GM18508 (cell line): ENCODE measurements around the gene LRRIQ1.

ENCODE experiments used
- ATAC-seq: cut with Tn5 transposase; IDR thresholded peaks from one replicate; pipeline ENCODE4 v1.9.1; 2021; ENCODE audit warnings: moderate number of reproducible peaks; ENCODE audit not compliant: insufficient read depth, unreplicated experiment

Gene LRRIQ1

DNA sequence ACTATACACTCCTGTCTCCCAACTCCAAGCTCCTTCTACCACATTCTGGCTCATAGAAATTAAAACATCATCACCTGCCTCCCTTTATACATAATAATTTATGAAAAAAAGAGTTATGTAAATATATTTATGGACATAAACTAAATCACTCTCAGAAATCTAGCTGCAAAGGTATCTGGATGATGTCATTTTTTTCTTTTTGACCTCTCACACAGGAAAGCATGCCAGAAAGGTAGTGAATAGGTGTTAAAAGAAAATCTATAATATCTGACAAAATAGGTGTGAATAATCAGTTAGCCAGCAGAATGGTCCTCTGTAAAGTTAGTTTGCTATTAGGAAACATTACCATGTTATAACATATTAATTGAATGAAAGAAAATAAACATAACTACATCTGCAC, 7.7 kb downstream of the LRRIQ1 start:
- ATAC-seq = no peak

DNA sequence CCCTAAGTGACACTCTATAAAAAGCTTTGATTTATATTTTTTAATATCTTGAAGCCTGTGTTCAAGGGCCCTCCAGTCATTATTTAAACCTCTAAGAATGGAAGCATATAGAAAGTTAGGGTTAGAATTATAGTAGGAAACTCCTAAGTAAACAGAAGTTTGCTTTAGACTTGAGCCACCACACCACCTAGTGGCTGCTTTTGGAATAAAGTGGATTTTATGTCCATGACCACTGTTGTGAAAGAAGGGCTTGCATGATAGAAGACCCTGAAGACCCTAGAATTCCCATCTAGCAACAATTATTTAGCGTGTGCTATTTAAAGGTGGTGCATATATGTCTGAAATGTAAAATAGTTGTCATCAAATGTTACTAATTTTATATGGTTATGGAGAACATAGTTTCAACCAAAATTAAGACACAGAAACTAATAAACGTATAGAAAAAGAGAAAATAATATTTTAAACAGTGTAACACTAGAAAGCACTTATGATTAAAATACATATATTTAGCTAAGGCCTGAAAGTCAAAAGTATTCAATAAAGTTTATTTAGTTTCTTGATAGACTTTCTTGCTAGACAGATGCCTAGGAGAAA, 21.3 kb downstream of the LRRIQ1 start:
- ATAC-seq = peak; percentile 70

DNA sequence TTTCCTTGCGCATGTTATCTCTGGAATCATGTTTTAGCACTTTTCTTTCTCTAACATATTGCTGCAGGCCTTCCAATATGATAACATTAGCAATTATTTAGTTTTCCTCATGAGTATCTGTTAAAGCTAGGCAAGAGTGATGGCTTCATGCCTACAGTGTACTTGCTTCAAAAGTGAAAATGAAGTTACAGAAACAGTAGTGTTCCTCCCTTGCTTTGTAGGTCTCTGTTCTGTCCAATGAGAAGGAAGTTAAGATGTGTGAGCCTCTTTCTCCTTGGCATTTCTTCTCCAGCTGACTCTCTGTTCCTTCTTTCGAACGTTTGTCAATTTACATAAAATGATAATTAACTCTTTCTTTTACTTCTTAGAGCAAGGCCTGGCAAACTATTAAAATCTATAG, 22.2 kb downstream of the LRRIQ1 start:
- ATAC-seq = no peak

DNA sequence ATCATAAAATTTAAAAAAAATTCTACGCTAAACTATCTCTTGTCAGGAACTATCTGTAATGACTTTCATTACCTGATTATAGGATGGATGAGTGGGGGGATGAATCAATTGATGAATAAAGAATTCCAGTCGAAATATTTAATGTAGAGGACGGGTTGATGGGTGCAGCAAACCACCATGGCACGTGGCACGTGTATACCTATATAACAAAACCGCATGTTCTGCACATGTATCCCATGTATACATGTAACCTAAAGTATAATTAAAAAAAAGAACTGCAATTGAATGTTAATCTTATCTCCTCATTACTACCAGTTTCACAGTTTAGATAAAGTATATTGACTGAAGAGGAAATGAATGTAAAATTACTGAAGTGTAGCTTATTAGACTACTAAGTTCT, 23.4 kb downstream of the LRRIQ1 start:
- no peak for ATAC-seq

DNA sequence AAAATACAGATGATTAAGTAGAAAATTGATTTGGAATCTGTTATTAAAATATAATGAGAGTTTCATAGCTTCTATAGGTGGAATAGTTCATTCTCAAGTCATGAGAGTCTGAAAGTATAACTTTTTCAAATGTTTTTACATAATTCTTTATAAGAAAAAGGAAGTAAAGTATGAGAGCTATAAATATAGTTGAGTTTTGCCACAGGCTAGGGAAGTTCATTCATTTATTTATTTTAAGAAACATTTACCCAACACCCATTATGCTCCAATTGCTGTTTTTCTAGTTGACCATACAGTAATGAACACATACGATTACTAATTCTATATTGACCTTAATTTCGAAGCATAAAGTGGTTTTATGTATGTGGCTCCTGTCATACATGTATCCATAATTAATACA, 24.8 kb downstream of the LRRIQ1 start:
- ATAC-seq = no peak

DNA sequence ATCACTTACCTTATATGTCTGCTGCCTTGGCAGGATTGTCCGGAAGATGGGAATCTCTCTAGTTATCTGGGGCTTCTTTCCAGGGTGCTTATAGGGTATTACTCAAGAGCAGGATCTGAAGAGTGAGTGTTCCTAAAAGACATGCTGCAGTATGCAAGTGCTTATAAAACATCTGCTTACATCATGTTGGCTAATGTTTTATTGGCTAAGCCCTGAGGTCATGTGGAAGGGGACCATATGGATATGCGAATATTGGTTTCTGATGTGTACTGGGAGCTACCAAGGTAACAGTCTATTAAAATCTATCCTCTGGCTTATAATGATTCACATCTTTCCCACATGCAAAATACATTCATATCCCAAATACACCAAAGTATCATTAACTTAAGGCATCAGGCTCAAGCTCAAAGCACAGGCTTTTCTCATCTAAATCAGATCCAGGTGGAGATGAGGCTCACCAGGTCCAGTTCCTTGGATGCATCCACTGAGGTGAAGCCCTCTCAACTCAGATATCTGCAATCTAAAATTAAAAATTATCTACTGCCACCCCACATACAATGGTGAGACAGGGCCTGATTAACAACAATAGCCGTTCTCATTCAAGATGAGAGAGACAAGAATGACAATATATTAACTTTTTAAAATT, 29.8 kb downstream of the LRRIQ1 start:
- no peak for ATAC-seq

DNA sequence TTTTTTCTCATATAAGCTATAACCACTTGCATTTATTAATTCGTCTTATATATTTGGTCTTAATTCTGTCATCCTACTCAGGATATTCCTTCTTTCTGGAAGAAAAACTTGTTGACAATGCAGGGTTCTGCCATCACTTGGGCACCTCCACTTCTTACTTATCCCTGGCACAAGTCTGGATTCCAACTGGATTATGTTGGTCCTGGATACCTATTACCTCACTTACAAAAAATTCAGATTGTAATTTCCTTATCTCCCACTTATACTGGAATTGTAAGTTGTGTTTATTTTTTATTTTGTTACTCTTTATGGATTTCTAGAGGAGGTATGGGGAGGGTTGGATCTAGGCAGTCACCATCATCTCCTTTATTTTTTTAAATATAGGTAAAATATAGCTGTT, 36.7 kb downstream of the LRRIQ1 start:
- ATAC-seq = no peak

DNA sequence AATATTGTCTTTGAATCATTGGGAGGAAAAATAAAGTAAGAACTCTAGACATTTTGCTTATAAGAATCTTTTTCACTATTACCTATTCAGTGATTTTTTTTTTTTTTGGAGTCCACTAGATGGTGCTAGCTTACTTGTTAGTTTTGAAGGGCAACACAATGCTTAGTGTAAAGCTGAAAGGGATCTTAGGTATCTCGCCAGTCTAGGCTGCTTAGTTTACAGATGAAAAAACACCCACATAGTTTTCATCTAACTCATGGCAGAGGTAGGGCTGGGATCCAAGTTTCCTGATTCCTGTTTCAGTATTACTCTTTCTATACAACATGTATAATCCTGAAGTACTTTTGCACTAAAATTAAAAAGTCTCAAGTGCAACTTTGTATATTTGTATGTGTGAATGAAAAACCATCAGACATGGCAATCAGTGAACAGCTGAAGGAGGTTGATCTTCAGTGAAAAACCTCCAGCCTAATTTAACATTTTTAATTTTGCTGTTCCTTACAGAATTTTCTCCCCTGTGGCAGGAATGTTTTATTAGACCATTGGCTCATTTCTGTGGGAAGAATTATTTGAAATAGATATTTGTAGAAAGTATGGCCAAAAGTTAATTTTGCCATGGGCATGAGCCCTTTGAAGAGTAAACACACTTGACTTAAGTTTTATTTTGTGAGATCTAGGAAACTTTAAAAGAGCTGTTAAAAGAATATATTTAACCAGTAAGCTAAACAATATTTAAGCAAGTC, 40.7 kb downstream of the LRRIQ1 start:
- ATAC-seq = peak; percentile 87

DNA sequence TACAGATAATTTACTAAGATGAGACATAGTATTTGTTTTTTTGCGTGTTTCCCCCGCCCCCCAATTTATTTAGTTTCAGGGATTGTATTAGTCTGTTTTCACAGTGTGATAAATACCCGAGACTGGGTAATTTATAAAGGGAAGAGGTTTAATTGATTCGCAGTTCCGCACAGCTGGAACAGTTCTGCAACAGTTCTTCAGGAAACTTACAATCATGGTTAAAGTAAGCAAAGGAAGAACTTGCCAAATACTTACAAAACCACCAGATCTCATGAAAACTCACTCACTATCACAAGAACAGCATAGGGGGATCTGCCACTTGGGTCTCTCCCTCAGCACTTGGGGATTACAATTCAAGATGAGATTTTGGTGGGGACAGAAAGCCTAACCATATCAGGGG, 48.9 kb downstream of the LRRIQ1 start:
- ATAC-seq = no peak

DNA sequence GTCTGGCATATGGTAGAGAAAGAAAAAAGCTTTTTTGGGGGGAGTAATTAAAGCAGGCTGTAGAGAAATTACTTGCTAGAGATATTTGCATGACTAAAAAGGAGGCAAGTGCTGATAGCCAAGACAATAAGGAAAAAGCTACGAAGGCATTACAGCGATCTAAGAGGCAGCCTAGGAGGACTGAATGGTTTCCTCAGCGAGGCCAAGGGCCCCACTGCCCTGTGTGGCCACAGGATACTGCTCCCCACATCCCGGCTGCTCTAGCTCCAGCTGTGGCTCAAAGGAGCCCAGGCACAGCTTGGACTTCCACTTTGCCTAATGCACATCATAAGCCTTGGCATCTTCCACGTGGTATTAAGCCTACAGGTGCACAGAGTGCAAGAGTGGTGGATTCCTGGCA, 53.6 kb downstream of the LRRIQ1 start:
- ATAC-seq = no peak

DNA sequence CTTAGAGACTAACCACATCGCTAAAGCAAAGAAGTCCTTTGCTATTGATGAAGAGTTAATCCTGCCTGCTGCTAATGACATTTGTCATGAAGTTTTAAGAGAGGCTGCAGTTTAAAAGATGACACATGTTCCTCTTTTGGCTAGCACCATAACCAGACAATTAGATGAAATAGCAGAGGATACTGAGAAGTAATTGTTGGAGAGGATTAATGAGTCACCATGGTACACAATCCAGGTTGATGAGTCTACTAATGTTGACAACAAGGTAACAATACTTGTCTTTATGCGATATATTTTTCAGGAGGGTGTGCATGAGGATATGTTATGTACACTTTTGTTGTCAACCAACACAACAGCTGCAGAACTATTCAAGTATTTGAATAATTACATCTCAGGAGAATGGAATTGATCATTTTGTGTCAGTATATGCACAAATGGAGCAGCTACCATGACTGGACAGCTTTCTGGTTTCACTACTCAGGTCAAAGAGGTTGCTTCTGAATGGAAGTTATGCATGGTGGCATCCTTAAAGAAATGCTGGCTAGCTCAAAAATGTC, 56.7 kb downstream of the LRRIQ1 start:
- ATAC-seq = no peak

DNA sequence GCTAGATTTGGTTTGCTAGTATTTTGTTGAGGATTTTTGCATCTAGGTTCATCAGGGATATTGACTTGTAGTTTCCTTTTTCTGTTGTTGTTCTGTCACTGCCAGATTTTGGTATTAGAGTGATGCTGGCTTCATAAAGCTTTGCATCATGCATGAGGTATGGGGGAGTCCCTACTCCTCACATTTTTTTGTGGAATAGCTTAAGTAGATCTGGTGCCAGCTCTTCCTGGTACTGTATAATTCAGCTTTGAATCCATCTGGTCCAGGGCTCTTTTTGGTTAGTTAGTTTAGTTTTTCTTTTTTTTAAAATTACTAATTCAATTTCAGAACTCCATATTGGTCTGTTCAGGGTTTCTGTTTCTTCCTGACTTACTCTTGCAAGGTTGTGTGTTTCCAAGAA, 59.4 kb downstream of the LRRIQ1 start:
- no peak for ATAC-seq

DNA sequence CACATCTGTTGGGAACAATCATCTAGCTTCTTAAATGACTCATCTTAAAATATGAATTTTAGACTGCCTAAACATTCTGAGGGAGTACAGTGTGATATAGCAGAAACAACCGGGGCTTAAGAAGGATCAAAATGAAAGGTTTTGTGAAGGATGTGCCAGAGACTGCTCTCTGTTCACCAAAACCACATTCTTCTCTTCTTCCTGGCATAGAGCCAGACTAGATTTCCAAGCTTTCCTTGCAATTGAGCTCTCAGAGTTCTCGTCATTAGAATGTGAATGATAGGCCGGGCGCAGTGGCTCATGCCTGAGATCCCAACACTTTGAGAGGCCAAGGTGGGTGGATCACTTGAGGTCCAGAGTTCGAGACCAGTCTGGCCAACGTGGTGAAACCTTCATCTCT, 94.5 kb downstream of the LRRIQ1 start:
- no peak for ATAC-seq

DNA sequence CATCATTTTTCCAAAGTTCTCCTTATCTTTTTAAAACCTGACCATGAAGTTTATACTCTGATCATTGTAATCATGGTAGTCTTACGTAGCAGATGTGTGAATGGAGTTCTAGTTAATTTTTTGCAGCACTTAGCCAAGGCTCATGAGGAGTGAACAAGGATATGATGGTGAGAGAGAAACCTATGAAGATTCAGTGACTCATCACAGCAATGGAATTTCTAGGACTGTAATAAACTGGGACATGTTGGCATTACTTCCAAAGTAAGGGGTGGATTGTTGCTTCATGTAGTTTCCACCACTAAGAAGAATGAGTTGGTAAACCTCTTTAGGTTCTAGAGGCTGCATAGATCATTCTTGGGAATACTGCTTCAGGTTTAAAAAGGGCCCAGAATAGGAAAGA, 102.7 kb downstream of the LRRIQ1 start:
- no peak for ATAC-seq

DNA sequence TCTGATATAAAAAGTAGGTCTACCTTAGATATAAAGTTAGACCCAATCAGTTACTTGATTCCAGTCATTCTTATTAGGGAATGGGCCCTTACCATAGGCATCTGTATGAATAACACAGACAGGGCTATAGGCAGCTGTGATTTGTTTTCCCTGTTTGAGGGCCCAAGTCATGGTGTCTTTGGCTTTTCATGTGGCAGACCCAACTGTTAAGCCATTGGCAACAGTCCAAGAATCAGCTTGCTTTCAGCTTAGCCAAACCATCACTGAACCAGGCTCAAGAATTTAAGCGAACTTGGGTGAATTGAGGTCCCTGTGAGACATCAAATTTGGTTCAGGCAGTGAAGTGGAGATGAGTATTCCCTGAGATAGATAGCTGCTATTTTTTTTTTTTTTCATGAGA, 111.2 kb downstream of the LRRIQ1 start:
- no peak for ATAC-seq

DNA sequence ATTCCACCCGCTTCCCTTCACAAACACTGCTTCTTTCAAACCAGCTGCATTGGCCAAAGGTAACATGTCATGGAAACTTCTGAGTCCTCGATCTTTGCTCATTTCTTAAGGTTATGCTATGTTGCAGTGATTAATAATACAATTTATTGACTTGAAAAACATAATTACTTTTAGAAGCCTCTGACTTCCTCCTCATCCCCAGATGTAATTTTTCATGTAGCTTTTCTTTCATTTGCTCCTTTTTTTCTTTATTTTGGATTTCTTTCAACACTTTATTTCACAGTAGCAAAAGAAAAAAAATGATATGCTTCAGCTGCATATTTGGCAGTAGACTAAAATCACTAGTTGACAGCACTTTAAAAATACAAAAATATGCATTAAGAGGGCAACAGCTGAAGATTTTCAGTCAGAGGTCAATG, 116.2 kb downstream of the LRRIQ1 start:
- ATAC-seq = no peak

DNA sequence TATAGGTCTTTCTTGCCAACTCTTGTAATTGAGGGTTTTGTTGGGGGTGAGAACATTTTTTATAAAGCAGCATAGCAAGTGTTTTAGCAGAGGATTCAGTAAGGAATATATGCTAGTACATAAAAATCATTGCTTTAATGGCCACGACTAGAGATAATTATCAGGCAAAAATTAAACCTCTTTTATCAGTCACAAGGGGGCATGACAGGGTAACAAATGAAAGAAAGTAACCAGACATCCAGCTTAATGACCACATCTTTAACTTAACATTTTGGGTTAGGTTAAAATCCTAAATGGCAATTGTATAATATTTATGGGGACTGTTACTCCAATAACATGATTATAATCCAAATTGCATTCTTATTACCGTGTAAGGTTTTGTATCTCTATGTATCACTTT, 119.6 kb downstream of the LRRIQ1 start:
- ATAC-seq = no peak

DNA sequence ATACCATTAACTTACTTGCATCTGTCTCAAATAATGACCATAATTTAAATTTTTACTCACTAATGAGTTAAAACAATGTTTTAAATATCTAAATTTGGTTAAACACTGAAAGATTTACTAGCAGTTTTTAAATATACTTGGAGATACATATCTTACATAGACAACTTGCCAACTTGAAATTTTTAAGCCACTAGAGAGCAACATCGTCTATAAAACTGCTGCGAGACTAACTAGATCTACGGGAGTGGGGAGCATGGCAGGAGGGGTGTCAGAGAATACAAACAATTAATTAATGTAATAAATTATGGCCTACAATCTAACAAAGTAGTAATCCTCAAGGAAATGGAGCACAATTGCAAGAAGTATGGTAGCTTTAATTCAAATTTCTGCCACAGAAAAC, 120.4 kb downstream of the LRRIQ1 start:
- no peak for ATAC-seq

DNA sequence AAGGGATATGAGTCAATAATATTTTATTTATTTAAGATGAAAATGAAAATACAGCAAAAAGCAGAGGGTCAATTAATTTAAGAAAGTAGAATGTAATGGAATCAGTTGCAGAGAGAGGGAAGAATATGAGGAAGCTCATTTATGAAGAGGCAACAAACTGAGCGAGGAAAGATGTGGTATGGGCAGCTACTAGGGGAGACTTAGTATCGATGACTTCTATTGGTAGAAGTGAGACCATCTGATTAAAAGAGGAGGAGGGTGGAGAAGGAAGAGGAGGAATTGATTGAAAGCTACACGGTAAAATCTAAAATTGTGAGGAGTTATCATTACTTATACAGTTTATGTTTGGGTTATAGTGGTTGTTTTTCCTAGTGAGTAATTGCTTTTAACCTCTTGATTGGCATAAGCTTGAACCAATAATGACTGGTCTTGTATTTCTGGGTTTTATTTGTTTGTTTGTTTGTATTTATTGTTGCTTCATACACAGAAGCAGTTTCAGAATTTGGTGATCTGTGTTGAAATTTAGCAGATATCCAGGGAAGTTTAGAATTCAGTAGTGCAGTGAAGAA, 121.0 kb downstream of the LRRIQ1 start:
- ATAC-seq = no peak

DNA sequence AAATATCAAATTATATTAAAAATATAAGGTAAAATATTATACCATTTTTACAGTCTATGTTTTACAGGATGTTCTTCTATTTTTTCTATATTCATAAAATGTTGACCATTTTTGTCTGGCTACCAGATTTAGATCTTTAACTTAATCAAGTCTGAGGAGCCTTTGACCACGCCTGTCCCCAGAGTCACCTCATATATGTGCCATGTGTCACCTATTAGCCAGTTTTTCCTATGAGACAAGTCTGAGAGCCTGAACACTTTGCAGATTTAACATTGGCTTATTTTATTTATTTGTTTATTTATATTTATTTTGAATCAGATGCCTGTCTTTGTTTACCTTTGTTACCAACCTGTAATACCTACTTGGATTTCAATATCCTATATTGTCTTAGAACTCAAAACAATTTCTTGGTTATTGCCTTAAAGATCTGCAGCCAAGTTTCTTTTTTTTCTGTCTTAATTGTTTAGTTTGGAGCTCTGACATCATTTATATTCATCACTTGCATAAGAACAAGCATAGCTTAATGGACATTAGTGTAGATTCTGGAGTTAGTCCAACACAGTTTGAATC, 127.7 kb downstream of the LRRIQ1 start:
- no peak for ATAC-seq
